MM.1S (cell line): Measurements from ENCODE around the gene CILP.

ENCODE experiments used
- DNase-seq: peaks from one replicate; pipeline ENCODE4 v3.0.0-alpha.2; 2015
- H2AFZ ChIP-seq: fragments of 300-600 bp; sonication (generic); 2 replicates; pipeline ENCODE4 v1.6.0; 2016; ENCODE audit warnings: antibody characterized with exemption, low read length
- H3F3A ChIP-seq: fragments of 300-600 bp; sonication (generic); 2 replicates; pipeline ENCODE4 v1.6.1; 2016; ENCODE audit warnings: mild to moderate bottlenecking, antibody characterized with exemption, low read length, moderate library complexity, mixed read lengths; ENCODE audit not compliant: insufficient read depth
- H3K27ac ChIP-seq: fragments of 300-600 bp; sonication (generic); 2 replicates; pipeline ENCODE4 v1.5.1; 2016; ENCODE audit warnings: mild to moderate bottlenecking, low read length
- H3K27me3 ChIP-seq: fragments of 300-600 bp; sonication (generic); replicated peaks from 2 replicates; pipeline ENCODE4 v1.6.0; 2016; ENCODE audit warnings: low read length; ENCODE audit not compliant: insufficient read depth
- H3K36me3 ChIP-seq: fragments of 300-600 bp; sonication (generic); replicated peaks from 2 replicates; pipeline ENCODE4 v1.6.1; 2016; ENCODE audit warnings: mild to moderate bottlenecking, low read length, mixed read lengths; ENCODE audit not compliant: insufficient read depth
- H3K4me1 ChIP-seq: fragments of 300-600 bp; sonication (generic); 2 replicates; pipeline ENCODE4 v1.6.1; 2016; ENCODE audit warnings: low read length, mixed read lengths
- H3K4me2 ChIP-seq: fragments of 300-600 bp; sonication (generic); 2 replicates; pipeline ENCODE4 v1.6.0; 2016; ENCODE audit warnings: low read depth, low read length
- H3K4me3 ChIP-seq: fragments of 300-600 bp; sonication (generic); 2 replicates; pipeline ENCODE4 v1.5.1; 2016; ENCODE audit warnings: low read length, mixed read lengths
- H3K79me2 ChIP-seq: fragments of 300-600 bp; sonication (generic); 2 replicates; pipeline ENCODE4 v1.6.1; 2016; ENCODE audit warnings: mixed run types, low read length, mixed read lengths
- H3K9ac ChIP-seq: fragments of 300-600 bp; sonication (generic); 2 replicates; pipeline ENCODE4 v1.6.1; 2016; ENCODE audit warnings: low read length, mixed read lengths
- H3K9me2 ChIP-seq: fragments of 300-600 bp; sonication (generic); replicated peaks from 2 replicates; pipeline ENCODE4 v1.6.1; 2016; ENCODE audit warnings: mild to moderate bottlenecking, low read length, mixed read lengths; ENCODE audit not compliant: insufficient read depth
- H3K9me3 ChIP-seq: fragments of 300-600 bp; sonication (generic); replicated peaks from 2 replicates; pipeline ENCODE4 v1.6.1; 2016; ENCODE audit warnings: mild to moderate bottlenecking, low read length, mixed read lengths; ENCODE audit not compliant: insufficient read depth
- H4K20me1 ChIP-seq: fragments of 300-600 bp; sonication (generic); 2 replicates; pipeline ENCODE4 v1.6.1; 2016; ENCODE audit warnings: mild to moderate bottlenecking, low read length, moderate library complexity, mixed read lengths; ENCODE audit not compliant: insufficient read depth
- EZH2 ChIP-seq: fragments of 300-600 bp; sonication (generic); optimal IDR thresholded peaks from 2 replicates; pipeline ENCODE3; 2017; ENCODE audit warnings: low read depth, mild to moderate bottlenecking, antibody characterized with exemption, low read length, mixed read lengths
- EZH2phosphoT487 ChIP-seq: fragments of 300-600 bp; sonication (generic); IDR thresholded peaks from 2 replicates; pipeline ENCODE4 v1.6.1; 2018; ENCODE audit warnings: antibody characterized with exemption, low read length
- TF ChIP-seq, protein P1 (sequence below): fragments of 300-600 bp; sonication (generic); IDR thresholded peaks from 2 replicates; pipeline ENCODE4 v1.5.1; 2016; ENCODE audit warnings: antibody characterized with exemption, low read length, mixed read lengths

CILP gene

DNA sequence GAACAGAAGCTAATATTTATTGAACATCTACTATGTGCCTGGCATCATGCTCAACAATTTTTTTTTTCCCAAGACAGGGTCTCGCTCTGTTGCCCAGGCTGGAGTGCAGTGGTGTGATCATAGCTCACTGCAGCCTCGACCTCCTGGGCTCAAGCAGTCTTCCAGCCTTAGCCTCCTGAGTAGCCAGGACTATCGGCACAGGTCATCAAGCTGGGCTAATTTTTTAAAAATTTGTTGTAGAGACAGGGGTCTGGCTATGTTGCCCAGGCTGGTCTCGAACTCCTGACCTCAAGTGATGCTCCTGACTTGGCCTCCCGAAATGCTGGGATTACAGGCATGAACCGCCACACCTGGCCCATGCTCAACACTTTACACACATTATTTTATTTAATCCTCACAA, 35.7 kb upstream of the CILP start:
- no peaks in the 10 kb centered on the region for H3K27me3 ChIP-seq
- H3F3A ChIP-seq = no peaks in the 10 kb centered on the region
- H3K9me3 ChIP-seq = no peaks in the 10 kb centered on the region
- H3K4me3 ChIP-seq = no peak overlapping the region
- H3K27ac ChIP-seq = no peak overlapping the region
- H4K20me1 ChIP-seq = no peaks in the 10 kb centered on the region
- TF ChIP-seq EZH2 = no peak
- TF ChIP-seq EZH2phosphoT487 = no peak
- TF ChIP-seq, protein P1, sequence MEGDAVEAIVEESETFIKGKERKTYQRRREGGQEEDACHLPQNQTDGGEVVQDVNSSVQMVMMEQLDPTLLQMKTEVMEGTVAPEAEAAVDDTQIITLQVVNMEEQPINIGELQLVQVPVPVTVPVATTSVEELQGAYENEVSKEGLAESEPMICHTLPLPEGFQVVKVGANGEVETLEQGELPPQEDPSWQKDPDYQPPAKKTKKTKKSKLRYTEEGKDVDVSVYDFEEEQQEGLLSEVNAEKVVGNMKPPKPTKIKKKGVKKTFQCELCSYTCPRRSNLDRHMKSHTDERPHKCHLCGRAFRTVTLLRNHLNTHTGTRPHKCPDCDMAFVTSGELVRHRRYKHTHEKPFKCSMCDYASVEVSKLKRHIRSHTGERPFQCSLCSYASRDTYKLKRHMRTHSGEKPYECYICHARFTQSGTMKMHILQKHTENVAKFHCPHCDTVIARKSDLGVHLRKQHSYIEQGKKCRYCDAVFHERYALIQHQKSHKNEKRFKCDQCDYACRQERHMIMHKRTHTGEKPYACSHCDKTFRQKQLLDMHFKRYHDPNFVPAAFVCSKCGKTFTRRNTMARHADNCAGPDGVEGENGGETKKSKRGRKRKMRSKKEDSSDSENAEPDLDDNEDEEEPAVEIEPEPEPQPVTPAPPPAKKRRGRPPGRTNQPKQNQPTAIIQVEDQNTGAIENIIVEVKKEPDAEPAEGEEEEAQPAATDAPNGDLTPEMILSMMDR = no peak
- no peak overlapping the region for H2AFZ ChIP-seq
- H3K9ac ChIP-seq = no peak overlapping the region
- H3K4me2 ChIP-seq = no peak overlapping the region
- DNase-seq = no peak
- H3K36me3 ChIP-seq = no peaks in the 10 kb centered on the region
- no peaks in the 10 kb centered on the region for H3K4me1 ChIP-seq
- H3K79me2 ChIP-seq = no peaks in the 10 kb centered on the region
- H3K9me2 ChIP-seq = no peaks in the 10 kb centered on the region

DNA sequence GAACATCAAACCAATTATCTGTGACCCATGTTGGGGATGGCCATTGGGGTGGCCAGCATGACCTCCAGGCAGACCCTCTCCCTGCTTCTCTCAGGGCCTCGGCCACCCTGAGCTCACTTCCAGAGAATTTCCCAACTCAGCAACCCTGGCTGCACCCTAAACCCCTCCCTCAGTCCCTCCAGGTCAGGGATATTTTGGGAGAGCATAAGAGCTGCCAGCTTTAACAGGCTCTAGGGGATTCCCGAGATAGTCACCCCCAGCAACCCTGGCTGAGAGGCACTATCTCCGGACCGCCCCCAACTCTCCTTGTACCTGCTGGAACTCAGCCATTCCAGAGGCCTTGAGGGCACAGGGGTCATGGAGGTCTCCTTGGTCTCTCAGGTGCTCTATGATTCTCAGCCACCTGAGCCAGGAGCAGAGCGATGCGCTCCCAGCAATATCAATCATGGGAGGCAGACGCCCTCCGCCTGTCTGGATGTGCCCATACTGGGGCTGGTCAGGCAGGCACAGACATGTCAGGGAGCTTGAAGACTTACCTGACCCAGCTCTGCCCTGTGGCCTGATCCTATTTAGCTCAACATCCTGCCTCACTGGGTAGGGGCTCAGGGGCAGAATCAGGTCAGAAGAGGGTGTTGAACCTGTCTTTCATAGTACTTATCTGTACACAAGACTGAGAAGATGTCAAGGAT, 34.9 kb upstream of the CILP start:
- no peaks in the 10 kb centered on the region for H3K9me2 ChIP-seq
- H3K9ac ChIP-seq = no peak overlapping the region

DNA sequence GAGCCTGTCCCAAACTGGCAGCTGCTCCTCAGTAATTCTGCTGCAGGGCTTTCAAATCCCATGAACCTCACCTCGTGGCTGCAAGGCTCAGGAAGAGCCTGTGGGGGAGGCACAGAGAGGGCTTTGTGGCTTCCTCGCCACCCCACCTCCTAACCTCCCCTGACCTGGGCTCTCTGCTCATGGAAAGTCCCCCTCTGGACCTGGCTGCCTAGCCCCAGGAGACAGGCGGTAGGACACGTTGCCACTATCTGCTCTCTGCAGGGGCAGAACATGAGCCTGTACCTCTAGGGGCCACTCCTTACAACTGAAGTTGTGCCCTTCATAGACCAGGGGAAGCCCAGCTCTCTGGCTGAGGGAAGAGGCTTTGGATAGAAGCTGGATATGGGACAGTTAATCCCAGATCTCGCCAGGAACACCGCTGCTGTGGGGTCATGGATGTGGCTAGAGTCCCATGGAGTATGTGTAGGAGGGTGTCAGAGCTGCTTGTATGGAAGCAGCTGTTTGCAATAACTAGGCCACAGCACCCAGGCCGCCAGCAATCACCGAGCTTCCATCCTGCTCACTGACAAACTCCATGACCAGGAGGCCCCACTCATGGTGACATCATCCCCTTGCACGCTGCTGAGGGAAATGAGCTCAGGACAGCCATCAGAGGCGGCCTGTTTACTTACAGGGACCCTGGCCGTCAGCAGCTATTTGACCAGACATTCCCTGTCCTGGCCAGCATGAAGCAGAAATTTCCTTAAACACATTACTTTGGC, 34.0 kb upstream of the CILP start:
- no peaks in the 10 kb centered on the region for H3K36me3 ChIP-seq
- no peak overlapping the region for H3K4me2 ChIP-seq
- H4K20me1 ChIP-seq = no peaks in the 10 kb centered on the region
- H2AFZ ChIP-seq = no peak overlapping the region
- no peak for TF ChIP-seq EZH2phosphoT487
- no peak for TF ChIP-seq EZH2
- TF ChIP-seq, protein P1 = no peak
- no peak overlapping the region for H3K27ac ChIP-seq
- no peaks in the 10 kb centered on the region for H3K79me2 ChIP-seq
- H3K27me3 ChIP-seq = no peaks in the 10 kb centered on the region
- H3K4me1 ChIP-seq = no peaks in the 10 kb centered on the region
- no peaks in the 10 kb centered on the region for H3K9me3 ChIP-seq
- no peaks in the 10 kb centered on the region for H3F3A ChIP-seq
- H3K9me2 ChIP-seq = no peaks in the 10 kb centered on the region
- DNase-seq = no peak
- no peak overlapping the region for H3K9ac ChIP-seq
- H3K4me3 ChIP-seq = no peak overlapping the region

More for the DNA sequence above, 34.9 kb upstream of the CILP start:
- no peaks in the 10 kb centered on the region for H3K27me3 ChIP-seq
- TF ChIP-seq EZH2 = no peak
- no peak for TF ChIP-seq EZH2phosphoT487
- TF ChIP-seq, protein P1 = no peak
- H3K36me3 ChIP-seq = no peaks in the 10 kb centered on the region
- no peaks in the 10 kb centered on the region for H3K79me2 ChIP-seq
- H4K20me1 ChIP-seq = no peaks in the 10 kb centered on the region
- no peak for DNase-seq
- H3K4me1 ChIP-seq = no peaks in the 10 kb centered on the region
- no peak overlapping the region for H3K27ac ChIP-seq
- no peak overlapping the region for H3K4me2 ChIP-seq
- H3K9me3 ChIP-seq = no peaks in the 10 kb centered on the region
- no peaks in the 10 kb centered on the region for H3F3A ChIP-seq
- no peak overlapping the region for H3K4me3 ChIP-seq
- no peak overlapping the region for H2AFZ ChIP-seq
